ENCODE results near the gene DACH1.

GRCh38 chr13:71831716-71832115 lies 35.3 kb downstream of the DACH1 start:
- no peak for TF ChIP-seq FOSL1 (IDR thresholded peaks at IDR 0.05; ENCODE audit: low read depth)
- TF ChIP-seq CTCF (IDR thresholded peaks at IDR 0.05 in 2 of 3, conservative IDR thresholded peaks at IDR 0.05 in 1 of 3; ENCODE audit: borderline replicate concordance in 1 of 3, insufficient read depth in 1 of 3, low read depth in 2 of 3, low read length in 2 of 3) = no peak
- TF ChIP-seq POLR2A (IDR thresholded peaks at IDR 0.05; ENCODE audit: borderline replicate concordance, extremely low read depth, insufficient read depth, insufficient read length) = no peak
- TF ChIP-seq POLR2AphosphoS5 (IDR thresholded peaks at IDR 0.05; ENCODE audit: low read depth, low read length) = no peak
- no peak for TF ChIP-seq RAD21 (IDR thresholded peaks at IDR 0.05; ENCODE audit: low read depth)
- TF ChIP-seq ZBTB33 (IDR thresholded peaks at IDR 0.05; ENCODE audit: extremely low read depth, insufficient replicate concordance, low read length) = no peak
- TF ChIP-seq REST (IDR thresholded peaks at IDR 0.05; ENCODE audit: low read depth) = no peak
- TF ChIP-seq YY1 (IDR thresholded peaks at IDR 0.05; ENCODE audit: extremely low read depth, insufficient replicate concordance, low read depth, low read length) = no peak

Data from HCT116 (cell line).